A549 (cell line): ENCODE measurements around the gene ALS2.

Source experiments
- BHLHE40 ChIP-seq: IDR thresholded peaks from 2 replicates; pipeline ENCODE4 v1.6.1; 2012; ENCODE audit warnings: low read depth, low read length, inconsistent platforms
- CTCF ChIP-seq: fragments of >200 bp; sonication (Bioruptor Twin); formaldehyde crosslinking; IDR thresholded peaks from 3 replicates; pipeline ENCODE4 v1.5.1; 2016
- EP300 ChIP-seq, 2 experiments: fragments of >200 bp; sonication (Bioruptor Twin); formaldehyde crosslinking; IDR thresholded peaks; 2 replicates in 1 of 2; 3 replicates in 1 of 2; pipeline ENCODE4 v1.6.1; 2016 to 2017
- HMGXB4 ChIP-seq: fragments of 250-450 bp; sonication (Bioruptor Pico); IDR thresholded peaks from 2 replicates; pipeline ENCODE4 v1.5.0; 2021; ENCODE audit warnings: mild to moderate bottlenecking, moderate library complexity, borderline replicate concordance
- JUNB ChIP-seq: fragments of >200 bp; sonication (Bioruptor Twin); formaldehyde crosslinking; IDR thresholded peaks from 2 replicates; pipeline ENCODE4 v1.6.1; 2016
- KDM5A ChIP-seq: fragments of 200-600 bp; sonication (generic); IDR thresholded peaks from 2 replicates; pipeline ENCODE4 v1.6.1; 2016; ENCODE audit warnings: antibody characterized with exemption, mild to moderate bottlenecking
- MAX ChIP-seq: IDR thresholded peaks from 2 replicates; pipeline ENCODE4 v1.6.1; 2012
- POLR2A ChIP-seq: IDR thresholded peaks from 2 replicates; pipeline ENCODE4 v1.6.1; 2012; ENCODE audit warnings: mild to moderate bottlenecking, low read length
- RAD21 ChIP-seq, 2 experiments: fragments of >200 bp in 1 of 2; sonication (Bioruptor Twin) in 1 of 2; formaldehyde crosslinking in 1 of 2; IDR thresholded peaks in 1 of 2; conservative IDR thresholded peaks in 1 of 2; 2 replicates in 1 of 2; 3 replicates in 1 of 2; pipeline ENCODE4 v1.6.1; 2012 to 2018; ENCODE audit warnings: inconsistent platforms in 1 of 2
- TP53 ChIP-seq: fragments of 250-450 bp; sonication (Bioruptor Pico); IDR thresholded peaks from 2 replicates; pipeline ENCODE4 v1.5.0; 2021; ENCODE audit warnings: mild to moderate bottlenecking, moderate library complexity
- ZC3H11A ChIP-seq: fragments of 450-650 bp; IDR thresholded peaks from 2 replicates; pipeline ENCODE4 v1.6.1; 2014; ENCODE audit warnings: antibody characterized with exemption, mild to moderate bottlenecking
- ZNF302 ChIP-seq: fragments of 250-450 bp; sonication (Bioruptor Pico); IDR thresholded peaks from 2 replicates; pipeline ENCODE4 v1.9.0; 2021; ENCODE audit warnings: inconsistent platforms, mild to moderate bottlenecking, moderate library complexity

- TF ChIP-seq EP300 (IDR thresholded peaks at IDR 0.05) = no peak
- TF ChIP-seq KDM5A = no peak
- no peak for TF ChIP-seq BHLHE40
- no peak for TF ChIP-seq MAX
- no peak for TF ChIP-seq CTCF
- TF ChIP-seq ZNF302 = no peak
- TF ChIP-seq ZC3H11A = no peak
- no peak for TF ChIP-seq TP53 (CRISPR knock-in tag)
- no peak for TF ChIP-seq POLR2A
- TF ChIP-seq HMGXB4 (CRISPR knock-in tag) = no peak
- TF ChIP-seq RAD21 (conservative IDR thresholded peaks at IDR 0.05 in 1 of 2, IDR thresholded peaks at IDR 0.05 in 1 of 2) = no peak
- no peak for TF ChIP-seq JUNB
Observed at GRCh38 chr2:201796478-201796865, 15.7 kb upstream of the ALS2 start.
